WERI-Rb-1 (cell line): ENCODE data around the gene EIF4E2.

Experiments
- DNase-seq: peaks from one replicate; pipeline ENCODE4 v3.0.0-alpha.2; 2020
- H3K27ac ChIP-seq: fragments of 250-450 bp; sonication (Bioruptor Pico); 2 replicates; pipeline ENCODE4 v1.5.1; 2020; ENCODE audit warnings: mild to moderate bottlenecking, moderate library complexity
- H3K27me3 ChIP-seq: fragments of 250-450 bp; sonication (Bioruptor Pico); 2 replicates; pipeline ENCODE4 v1.5.1; 2021; ENCODE audit warnings: mild to moderate bottlenecking, low read depth, moderate library complexity; ENCODE audit not compliant: insufficient read depth, severe bottlenecking
- H3K36me3 ChIP-seq: fragments of 250-450 bp; sonication (Bioruptor Pico); 2 replicates; pipeline ENCODE4 v1.5.1; 2020; ENCODE audit warnings: mild to moderate bottlenecking, moderate library complexity
- H3K4me3 ChIP-seq: 2 replicates; pipeline ENCODE4 v1.5.1; 2011; ENCODE audit warnings: low read depth, mild to moderate bottlenecking, control low read depth, low read length
- H3K9me3 ChIP-seq: fragments of 250-450 bp; sonication (Bioruptor Pico); 2 replicates; pipeline ENCODE4 v1.5.1; 2021; ENCODE audit warnings: mild to moderate bottlenecking, moderate library complexity; ENCODE audit not compliant: severe bottlenecking
- TF ChIP-seq, protein P1 (sequence below): IDR thresholded peaks from 2 replicates; pipeline ENCODE4 v1.5.1; 2011; ENCODE audit warnings: low read depth, mild to moderate bottlenecking, control low read depth, inconsistent platforms, low read length

Gene EIF4E2

DNA sequence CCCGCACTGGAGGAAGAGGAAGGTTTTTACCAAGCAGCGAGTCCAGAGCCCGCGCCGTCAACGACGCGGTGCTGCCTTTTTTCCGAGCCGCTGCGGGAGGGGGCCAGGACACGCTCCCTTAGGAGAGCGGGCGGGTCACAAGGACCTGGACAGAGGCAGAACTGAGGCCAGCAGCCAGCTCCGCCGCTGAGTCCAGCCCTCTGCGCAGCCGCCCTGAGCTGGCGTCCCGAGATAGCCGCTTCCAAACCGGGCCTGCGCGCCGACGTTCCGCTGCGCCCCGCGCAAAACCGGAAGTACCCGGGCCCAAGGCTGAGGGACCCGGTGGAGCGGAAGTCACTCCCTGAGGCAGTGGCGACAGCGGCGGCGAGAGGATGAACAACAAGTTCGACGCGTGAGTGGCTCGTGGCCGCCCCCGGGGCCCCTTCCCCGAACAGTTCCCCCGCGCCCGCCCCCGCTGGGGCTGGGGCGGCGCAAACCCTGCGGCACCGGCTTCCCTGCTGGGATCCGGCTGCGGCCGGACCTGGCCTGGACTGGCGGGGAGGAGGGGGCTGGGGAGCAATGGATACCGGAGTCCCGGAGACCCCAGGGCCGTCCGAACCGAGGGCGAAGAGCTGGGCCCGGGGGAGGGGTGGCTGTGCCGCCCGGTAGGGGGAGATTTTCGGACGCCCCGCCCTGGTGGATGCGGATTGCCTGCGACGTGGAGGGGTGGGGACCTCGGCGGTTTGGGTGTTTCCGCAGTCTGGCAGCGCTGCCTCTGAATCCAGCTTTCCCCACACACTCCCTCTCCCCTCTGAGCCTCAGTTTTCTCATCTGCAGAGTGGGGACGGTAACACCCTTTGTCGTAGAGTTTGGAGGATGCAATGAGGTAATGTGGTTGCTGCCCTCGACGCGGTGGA, at the start of gene EIF4E2, which contains the start of gene TIGD1:
TSS of gene EIF4E2 (plus strand) at position 336 of the 896 bp plus-strand sequence. CDS start at position 372, 36 bp downstream.
TSS of gene TIGD1 (minus strand) at position 204 of the 896 bp plus-strand sequence. CDS start 675 bp downstream, outside the sequence.
- peak within 1 kb of the TSS; percentile 87 for H3K27ac ChIP-seq
- peak within 1 kb of the TSS; percentile 80 for H3K4me3 ChIP-seq
- peak; percentile 96 for DNase-seq
- no peaks in the 10 kb centered on the region for H3K27me3 ChIP-seq
- peaks cover 3% of the 10 kb centered on the region for H3K9me3 ChIP-seq
- TF ChIP-seq, protein P1, sequence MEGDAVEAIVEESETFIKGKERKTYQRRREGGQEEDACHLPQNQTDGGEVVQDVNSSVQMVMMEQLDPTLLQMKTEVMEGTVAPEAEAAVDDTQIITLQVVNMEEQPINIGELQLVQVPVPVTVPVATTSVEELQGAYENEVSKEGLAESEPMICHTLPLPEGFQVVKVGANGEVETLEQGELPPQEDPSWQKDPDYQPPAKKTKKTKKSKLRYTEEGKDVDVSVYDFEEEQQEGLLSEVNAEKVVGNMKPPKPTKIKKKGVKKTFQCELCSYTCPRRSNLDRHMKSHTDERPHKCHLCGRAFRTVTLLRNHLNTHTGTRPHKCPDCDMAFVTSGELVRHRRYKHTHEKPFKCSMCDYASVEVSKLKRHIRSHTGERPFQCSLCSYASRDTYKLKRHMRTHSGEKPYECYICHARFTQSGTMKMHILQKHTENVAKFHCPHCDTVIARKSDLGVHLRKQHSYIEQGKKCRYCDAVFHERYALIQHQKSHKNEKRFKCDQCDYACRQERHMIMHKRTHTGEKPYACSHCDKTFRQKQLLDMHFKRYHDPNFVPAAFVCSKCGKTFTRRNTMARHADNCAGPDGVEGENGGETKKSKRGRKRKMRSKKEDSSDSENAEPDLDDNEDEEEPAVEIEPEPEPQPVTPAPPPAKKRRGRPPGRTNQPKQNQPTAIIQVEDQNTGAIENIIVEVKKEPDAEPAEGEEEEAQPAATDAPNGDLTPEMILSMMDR: peak; percentile 30
- H3K36me3 ChIP-seq: peaks cover 49% of the 10 kb centered on the region

DNA sequence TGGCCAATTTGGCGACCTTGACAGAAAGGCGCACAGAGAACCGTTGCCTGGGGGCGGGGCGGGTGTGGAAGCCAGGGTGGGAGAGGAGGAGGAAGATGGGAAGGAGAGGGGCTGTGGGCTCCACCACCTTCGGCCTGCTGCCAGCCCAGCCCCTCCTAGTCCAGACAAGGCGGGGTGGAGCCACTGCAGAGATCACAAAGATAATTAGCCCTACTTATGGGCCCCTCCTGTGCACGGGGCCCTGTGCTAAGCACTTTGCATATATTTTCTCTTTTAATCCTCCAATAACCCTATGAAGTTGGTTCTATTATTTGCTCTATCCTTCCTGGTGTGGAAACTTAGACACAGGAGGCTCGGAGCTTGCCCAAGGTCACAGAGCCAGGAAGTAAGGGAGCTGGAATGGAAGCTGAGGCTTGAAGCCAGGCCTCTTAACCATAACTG, 49.1 kb upstream of the EIF4E2 start:
- TF ChIP-seq, protein P1: no peak

DNA sequence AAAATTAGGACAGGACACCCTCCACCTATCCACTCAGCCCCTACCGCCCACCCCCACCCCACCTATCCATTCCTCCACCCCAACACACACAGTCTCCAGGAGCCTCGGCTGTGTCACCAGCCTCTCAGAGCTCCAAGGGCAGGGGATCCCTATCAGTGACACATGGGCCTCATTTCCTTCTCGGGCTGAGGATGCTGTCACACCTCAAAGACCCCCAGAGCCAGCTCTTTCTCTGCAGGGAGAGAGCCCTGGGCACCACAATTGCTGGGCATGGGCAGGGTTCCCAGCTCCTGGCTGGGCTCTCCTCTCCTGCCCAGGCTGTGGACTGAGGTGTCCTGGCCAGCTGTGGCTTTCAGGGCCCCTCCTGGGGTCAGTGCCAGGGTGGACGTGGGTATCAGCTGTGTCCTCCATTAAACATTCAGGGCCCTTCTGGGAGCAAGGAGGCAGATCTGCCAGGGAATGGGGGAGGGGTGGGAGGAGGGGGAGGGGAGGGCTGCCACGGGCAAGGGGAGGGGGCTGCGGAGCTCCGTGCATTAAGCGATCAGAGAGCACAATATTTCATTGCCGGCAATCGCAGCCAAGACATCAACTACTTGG, 48.6 kb upstream of the EIF4E2 start:
- H3K27ac ChIP-seq: no peak overlapping the region; the same call in 1 of the 2 replicates
- no peaks in the 10 kb centered on the region for H3K36me3 ChIP-seq
- TF ChIP-seq, protein P1: no peak
- no peak overlapping the region for H3K4me3 ChIP-seq
- no peaks in the 10 kb centered on the region for H3K27me3 ChIP-seq
- DNase-seq: no peak
- no peaks in the 10 kb centered on the region for H3K9me3 ChIP-seq

More for the DNA sequence above, 49.1 kb upstream of the EIF4E2 start:
- Histone ChIP-seq H3K27ac (no peak overlapping the region; the same call in 1 of the 2 replicates), H3K4me3 (no peak overlapping the region), H3K36me3 (no peaks in the 10 kb centered on the region), H3K27me3 (no peaks in the 10 kb centered on the region), H3K9me3 (no peaks in the 10 kb centered on the region)
- peak; percentile 52 for DNase-seq

DNA sequence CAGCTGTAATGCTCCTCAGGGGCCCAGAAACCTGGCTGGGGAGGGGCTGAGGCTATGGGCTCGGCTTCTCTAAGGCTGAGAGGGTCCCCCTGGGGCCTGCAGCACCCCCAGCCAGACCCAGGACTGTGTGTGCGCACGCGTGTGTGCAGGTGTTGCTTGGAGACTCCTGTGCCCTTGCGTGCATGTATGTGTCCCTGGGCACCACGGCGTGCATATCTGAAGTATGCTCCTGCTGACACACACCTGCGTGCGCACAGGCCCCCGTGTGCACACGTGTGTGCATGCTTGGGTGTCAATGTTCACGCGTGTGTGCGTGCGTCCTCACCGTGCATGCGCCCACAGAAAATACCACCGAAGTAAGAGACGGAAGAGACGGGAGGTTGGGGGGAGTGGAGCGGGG, 48.0 kb upstream of the EIF4E2 start:
- H3K36me3 ChIP-seq: no peaks in the 10 kb centered on the region
- TF ChIP-seq, protein P1: no peak
- no peaks in the 10 kb centered on the region for H3K9me3 ChIP-seq
- no peaks in the 10 kb centered on the region for H3K27me3 ChIP-seq
- DNase-seq: no peak
- H3K27ac ChIP-seq: no peak overlapping the region
- no peak overlapping the region for H3K4me3 ChIP-seq

DNA sequence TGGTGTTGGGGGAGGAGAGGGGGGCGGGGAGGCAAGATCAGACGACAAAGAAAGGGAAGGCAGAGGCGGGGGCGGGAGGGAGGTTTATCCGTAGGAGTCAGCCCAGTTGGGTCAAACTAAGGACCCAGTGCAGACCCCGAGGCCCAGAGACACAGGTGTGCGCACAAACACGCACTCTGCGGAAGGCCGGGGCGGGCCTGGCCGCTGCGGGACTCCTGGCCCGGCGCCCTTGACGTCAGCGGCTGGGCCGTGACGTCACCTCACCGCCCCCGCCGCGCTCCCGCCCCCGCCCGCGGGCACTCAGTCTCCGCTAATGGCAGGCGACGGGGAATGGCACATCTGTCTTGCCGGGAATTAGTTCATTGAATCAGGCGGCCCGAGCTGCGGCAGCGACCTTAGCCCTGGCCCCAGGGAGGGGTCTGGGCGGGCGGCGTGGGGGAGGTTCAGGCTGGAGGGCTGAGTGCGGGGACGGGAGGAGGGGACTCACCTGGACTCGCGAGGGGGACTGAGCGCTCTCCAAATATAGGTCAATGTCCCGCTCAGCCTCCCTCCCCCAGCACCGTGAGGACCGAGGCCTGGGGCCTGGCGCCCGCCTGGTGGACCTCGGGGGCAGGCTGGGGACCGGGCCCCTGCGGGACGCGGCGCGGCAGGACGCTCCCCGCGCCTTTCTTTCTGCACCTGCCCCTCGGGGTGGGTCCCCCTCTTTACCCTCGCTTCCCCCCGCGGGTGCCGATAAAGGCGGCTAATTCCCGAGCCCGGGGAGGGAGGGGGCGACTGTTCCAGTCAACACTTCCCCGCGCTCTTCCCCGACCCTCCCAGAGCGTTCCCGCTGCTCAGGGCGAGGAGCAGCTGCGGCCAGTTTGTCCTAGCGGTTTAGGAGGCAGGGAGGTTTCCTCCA, 47.3 kb upstream of the EIF4E2 start:
- Histone ChIP-seq H3K27ac (no peak overlapping the region), H3K36me3 (no peaks in the 10 kb centered on the region), H3K4me3 (no peak overlapping the region), H3K9me3 (no peaks in the 10 kb centered on the region), H3K27me3 (no peaks in the 10 kb centered on the region)
- no peak for DNase-seq
- TF ChIP-seq, protein P1: no peak
